GM12891 (cell line): ENCODE measurements around the gene LYPD8.

Experiments used
- PAX5 ChIP-seq: IDR thresholded peaks from 2 replicates; pipeline ENCODE4 v1.6.1; 2011; ENCODE audit warnings: low read length, moderate library complexity, mild to moderate bottlenecking; ENCODE audit not compliant: insufficient read depth, severe bottlenecking
- POLR2A ChIP-seq: IDR thresholded peaks from 2 replicates; pipeline ENCODE4 v1.6.1; 2011; ENCODE audit warnings: low read depth, low read length, control low read depth
- POLR2AphosphoS5 ChIP-seq: IDR thresholded peaks from 2 replicates; pipeline ENCODE4 v1.6.1; 2011; ENCODE audit warnings: low read depth, low read length, control low read depth
- POU2F2 ChIP-seq: IDR thresholded peaks from 2 replicates; pipeline ENCODE4 v1.6.1; 2011; ENCODE audit warnings: low read depth, mild to moderate bottlenecking, control low read depth, low read length, moderate library complexity
- SPI1 ChIP-seq: IDR thresholded peaks from 2 replicates; pipeline ENCODE4 v1.6.1; 2011; ENCODE audit warnings: low read depth, low read length, control low read depth
- TAF1 ChIP-seq: IDR thresholded peaks from 2 replicates; pipeline ENCODE4 v1.6.1; 2011; ENCODE audit warnings: low read depth, low read length, control low read depth

DNA sequence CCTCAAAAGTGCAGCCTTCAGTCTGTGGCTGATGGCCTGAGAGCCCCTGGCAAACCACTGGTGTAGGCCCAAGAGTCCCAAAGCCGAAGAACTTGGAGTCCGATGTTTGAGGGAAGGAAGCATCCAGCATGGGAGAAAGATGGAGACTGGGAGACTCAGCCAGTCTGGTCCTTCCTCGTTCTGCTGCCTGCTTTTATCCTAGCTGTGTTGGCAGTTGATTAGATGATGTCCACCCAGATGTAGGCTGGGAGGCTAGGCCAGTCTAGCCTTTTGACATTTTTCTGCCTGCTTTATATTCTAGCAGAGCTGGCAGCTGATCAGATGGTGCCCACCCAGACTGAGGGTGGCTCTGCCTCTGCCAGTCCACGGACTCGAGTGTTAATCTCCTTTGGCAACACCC is 1.1 kb upstream of the LYPD8 start:
- TF ChIP-seq POLR2AphosphoS5 (no peak), POLR2A (no peak), SPI1 (no peak), TAF1 (no peak), PAX5 (no peak), POU2F2 (no peak)
